OCI-LY7 (cell line): ENCODE measurements around the gene PELO. TPM values are rescaled to one million over a fixed set of nuclear protein-coding genes. Genes with fewer than 3 reads are reported as not detected.

Experiments used
- BruUV-seq: library from RNA; stranded (reverse); fragments of 400-500 nt; replicated peaks from 2 replicates; lab custom pipeline; 2021; lab: Mats Ljungman, UMichigan
- CTCF ChIA-PET: fragments of 300-600 bp; sonication (Branson Sonifier 250); formaldehyde crosslinking; loops from one replicate; lab custom pipeline; 2022; ENCODE audit warnings: antibody characterized with exemption; ENCODE audit not compliant: unreplicated experiment; lab: Charles Lee
- POLR2A ChIA-PET: fragments of 300-600 bp; sonication (Branson Sonifier 250); formaldehyde crosslinking; loops from one replicate; lab custom pipeline; 2022; ENCODE audit warnings: antibody characterized with exemption; lab: Charles Lee
- DNase-seq: peaks from one replicate; pipeline ENCODE4 v3.0.0-alpha.2; 2015; ENCODE audit warnings: low spot score
- H2AFZ ChIP-seq: fragments of 200-600 bp; sonication (generic), shearing (Covaris generic); 2 replicates; pipeline ENCODE4 v1.6.1; 2014; ENCODE audit warnings: mild to moderate bottlenecking, antibody characterized with exemption, low read length, moderate library complexity
- H3K27ac ChIP-seq: fragments of 200-600 bp; sonication (generic); 2 replicates; pipeline ENCODE4 v1.5.1; 2014; ENCODE audit warnings: mixed run types, low read depth, mild to moderate bottlenecking, moderate library complexity, low read length, inconsistent platforms; ENCODE audit not compliant: poor library complexity, severe bottlenecking
- H3K36me3 ChIP-seq: fragments of 200-600 bp; sonication (generic); 2 replicates; pipeline ENCODE4 v1.6.1; 2014; ENCODE audit warnings: mild to moderate bottlenecking, antibody characterized with exemption, low read length, moderate library complexity, mixed read lengths; ENCODE audit not compliant: insufficient read depth
- H3K4me1 ChIP-seq: fragments of 200-600 bp; sonication (generic); 2 replicates; pipeline ENCODE4 v1.5.1; 2014; ENCODE audit warnings: mild to moderate bottlenecking, low read length; ENCODE audit not compliant: insufficient read depth, poor library complexity, severe bottlenecking
- H3K4me2 ChIP-seq: fragments of 200-600 bp; sonication (generic); 2 replicates; pipeline ENCODE4 v1.6.1; 2014; ENCODE audit warnings: mild to moderate bottlenecking, low read length
- H3K4me3 ChIP-seq: fragments of 200-600 bp; sonication (generic); 2 replicates; pipeline ENCODE4 v1.5.1; 2014; ENCODE audit warnings: mild to moderate bottlenecking, low read depth, low read length; ENCODE audit not compliant: poor library complexity, severe bottlenecking
- H3K79me2 ChIP-seq: fragments of 200-600 bp; sonication (generic); 2 replicates; pipeline ENCODE4 v1.6.1; 2016; ENCODE audit warnings: low read depth, mild to moderate bottlenecking, low read length, moderate library complexity, mixed read lengths; ENCODE audit not compliant: insufficient read depth
- H3K9me2 ChIP-seq: fragments of 200-600 bp; sonication (generic); 2 replicates; pipeline ENCODE4 v1.6.1; 2016; ENCODE audit warnings: mild to moderate bottlenecking, low read length, mixed read lengths; ENCODE audit not compliant: insufficient read depth
- H3K9me3 ChIP-seq: fragments of 200-600 bp; sonication (generic); 2 replicates; pipeline ENCODE4 v1.6.1; 2014; ENCODE audit warnings: mild to moderate bottlenecking, mixed run types, low read length, mixed read lengths
- H4K20me1 ChIP-seq: fragments of 200-600 bp; sonication (generic); 2 replicates; pipeline ENCODE4 v1.6.1; 2014; ENCODE audit warnings: mild to moderate bottlenecking, antibody characterized with exemption, low read length, moderate library complexity, mixed read lengths; ENCODE audit not compliant: insufficient read depth
- EZH2phosphoT487 ChIP-seq: fragments of 200-600 bp; sonication (generic); IDR thresholded peaks from 2 replicates; pipeline ENCODE4 v1.6.1; 2018; ENCODE audit warnings: low read depth, borderline replicate concordance, mild to moderate bottlenecking, mixed run types, antibody characterized with exemption, low read length, moderate library complexity, mixed read lengths
- intact Hi-C: fragments of 100-400 bp; cut with micrococcal nuclease; formaldehyde crosslinking; loops from one replicate; pipeline ENCODE4 v1.10.0; 2022; ENCODE audit not compliant: unreplicated experiment
- total RNA-seq, 2 experiments: library from RNA; depleted of rRNA in 1 of 2; stranded (reverse); fragments of >200 nt in 1 of 2; shearing (Covaris generic) in 1 of 2; gene quantifications; 2 replicates each; pipeline ENCODE4 v1.2.3, GENCODE V29; 2014 to 2022
- TF ChIP-seq, protein P1 (sequence below): fragments of 200-600 bp; sonication (generic); conservative IDR thresholded peaks from 2 replicates; pipeline ENCODE4 v1.5.1; 2014; ENCODE audit warnings: mild to moderate bottlenecking, antibody characterized with exemption, low read length, moderate library complexity, mixed read lengths

PELO gene
- total RNA-seq, 2 experiments from 2014 or later, result 10.2 to 13.0 TPM

DNA sequence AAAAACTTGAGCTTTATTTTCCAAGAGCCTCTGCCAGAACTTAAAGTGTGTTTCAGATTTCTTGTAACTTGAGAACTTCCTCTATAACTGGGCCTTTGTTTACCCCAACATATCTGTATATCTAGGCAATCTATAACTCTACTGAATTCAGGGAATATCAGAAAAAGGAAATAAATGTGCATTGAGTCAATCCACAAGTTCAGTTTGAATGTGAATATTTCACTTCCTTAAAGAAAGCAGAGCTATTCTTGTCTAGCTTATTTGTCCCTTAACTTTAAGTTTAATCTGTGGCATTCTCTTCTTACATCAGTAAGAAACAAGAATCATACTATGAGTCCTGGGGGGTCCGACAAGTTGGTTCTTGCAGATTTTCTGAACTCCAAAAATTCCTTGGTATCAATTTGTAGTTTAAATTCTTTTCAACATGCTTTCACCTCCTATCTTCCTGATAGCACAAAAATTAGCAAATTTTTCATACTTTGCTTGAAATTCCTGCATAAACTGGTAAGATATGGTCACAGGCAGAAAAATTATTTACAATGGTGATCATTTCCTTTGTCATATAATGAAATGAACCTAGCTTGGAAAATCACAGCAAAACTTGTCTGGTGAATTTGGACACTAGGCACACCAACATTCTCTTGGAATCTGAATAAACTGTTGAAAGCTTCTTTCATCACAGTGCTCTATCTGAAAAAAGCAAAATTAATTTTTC lies 19.8 kb upstream of the PELO start:
- H3K9me2 ChIP-seq, result no peaks in the 10 kb centered on the region
- H3K27ac ChIP-seq, result no peak overlapping the region
- no peaks in the 10 kb centered on the region for H3K36me3 ChIP-seq
- H3K9me3 ChIP-seq, result no peaks in the 10 kb centered on the region
- no peak for TF ChIP-seq EZH2phosphoT487
- TF ChIP-seq, protein P1, sequence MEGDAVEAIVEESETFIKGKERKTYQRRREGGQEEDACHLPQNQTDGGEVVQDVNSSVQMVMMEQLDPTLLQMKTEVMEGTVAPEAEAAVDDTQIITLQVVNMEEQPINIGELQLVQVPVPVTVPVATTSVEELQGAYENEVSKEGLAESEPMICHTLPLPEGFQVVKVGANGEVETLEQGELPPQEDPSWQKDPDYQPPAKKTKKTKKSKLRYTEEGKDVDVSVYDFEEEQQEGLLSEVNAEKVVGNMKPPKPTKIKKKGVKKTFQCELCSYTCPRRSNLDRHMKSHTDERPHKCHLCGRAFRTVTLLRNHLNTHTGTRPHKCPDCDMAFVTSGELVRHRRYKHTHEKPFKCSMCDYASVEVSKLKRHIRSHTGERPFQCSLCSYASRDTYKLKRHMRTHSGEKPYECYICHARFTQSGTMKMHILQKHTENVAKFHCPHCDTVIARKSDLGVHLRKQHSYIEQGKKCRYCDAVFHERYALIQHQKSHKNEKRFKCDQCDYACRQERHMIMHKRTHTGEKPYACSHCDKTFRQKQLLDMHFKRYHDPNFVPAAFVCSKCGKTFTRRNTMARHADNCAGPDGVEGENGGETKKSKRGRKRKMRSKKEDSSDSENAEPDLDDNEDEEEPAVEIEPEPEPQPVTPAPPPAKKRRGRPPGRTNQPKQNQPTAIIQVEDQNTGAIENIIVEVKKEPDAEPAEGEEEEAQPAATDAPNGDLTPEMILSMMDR, result no peak
- H3K4me3 ChIP-seq, result no peak overlapping the region
- H3K4me2 ChIP-seq, result no peak overlapping the region
- H2AFZ ChIP-seq, result no peak overlapping the region
- ChIA-PET POLR2A (interaction anchor here (0.7 kb wide), 1 partner anchor 40 kb away, joined by 3 read pairs; no protein-coding TSS in a partner anchor), CTCF (no interaction called here)
- no peaks in the 10 kb centered on the region for H4K20me1 ChIP-seq
- no peaks in the 10 kb centered on the region for H3K4me1 ChIP-seq
- no peaks in the 10 kb centered on the region for H3K79me2 ChIP-seq
- intact Hi-C loops, result no loop called here
- no TSS peak for BruUV-seq
- DNase-seq, result no peak

DNA sequence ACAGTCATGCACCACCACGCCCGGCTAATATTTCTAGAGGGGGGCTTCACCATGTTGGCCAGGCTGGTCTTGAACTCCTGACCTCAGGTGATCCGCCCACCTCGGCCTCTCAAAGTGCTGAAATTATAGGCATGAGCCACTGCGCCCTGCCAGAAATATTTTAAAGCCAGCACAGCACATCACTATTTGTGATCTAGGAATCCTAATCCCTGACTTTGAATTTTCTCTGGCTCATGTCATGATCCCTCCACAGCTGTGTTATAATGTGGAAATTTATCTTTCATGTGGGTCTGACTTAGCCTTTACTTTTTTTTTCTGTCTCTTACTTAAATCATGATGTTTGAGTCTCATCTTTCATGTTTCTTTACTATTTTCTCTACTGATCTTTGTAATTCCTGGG lies 18.7 kb upstream of the PELO start:
- Histone ChIP-seq H3K4me1 (no peaks in the 10 kb centered on the region), H3K4me3 (no peak overlapping the region), H4K20me1 (no peaks in the 10 kb centered on the region), H3K27ac (no peak overlapping the region), H3K36me3 (no peaks in the 10 kb centered on the region), H3K9me2 (no peaks in the 10 kb centered on the region), H3K4me2 (no peak overlapping the region), H2AFZ (no peak overlapping the region), H3K79me2 (no peaks in the 10 kb centered on the region), H3K9me3 (no peaks in the 10 kb centered on the region)
- TF ChIP-seq EZH2phosphoT487, result no peak
- TF ChIP-seq, protein P1, result no peak
- intact Hi-C loops, result no loop called here
- no peak for DNase-seq
- no TSS peak for BruUV-seq
- ChIA-PET POLR2A (no interaction called here), CTCF (no interaction called here)

DNA sequence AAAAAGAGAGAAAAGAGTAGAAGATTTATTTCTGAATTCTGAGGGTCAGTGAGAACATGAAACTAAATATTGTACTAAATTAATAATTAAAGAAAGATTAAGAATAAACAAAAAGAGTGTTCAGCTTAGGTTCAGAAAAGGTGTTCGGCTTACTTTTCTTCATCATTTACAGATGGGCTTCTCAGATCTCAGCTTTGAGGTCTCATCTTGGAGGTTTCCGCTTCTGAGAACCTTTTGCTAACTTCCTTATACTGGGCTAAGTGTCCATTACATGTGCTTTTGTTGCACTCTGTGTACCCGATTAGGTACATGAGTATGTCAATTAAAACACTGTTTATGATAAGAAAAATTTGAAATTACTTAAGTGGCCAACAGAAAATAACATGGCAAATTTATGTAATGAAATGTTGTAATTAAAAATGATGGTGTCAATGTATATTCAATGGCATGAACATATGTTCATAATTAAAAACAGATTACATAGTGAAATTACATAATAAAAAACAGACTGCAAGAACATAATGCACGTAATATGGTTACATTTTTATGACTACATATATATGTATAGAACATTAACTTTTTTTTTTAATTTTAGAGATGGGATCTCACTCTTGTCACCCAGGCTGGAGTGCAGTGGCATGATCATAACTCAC lies 17.3 kb upstream of the PELO start:
- ChIA-PET POLR2A (interaction anchor here (0.6 kb wide), 1 partner anchor 190 kb away, joined by 3 read pairs; no protein-coding TSS in a partner anchor), CTCF (no interaction called here)
- Histone ChIP-seq H3K4me2 (no peak overlapping the region), H3K4me1 (no peaks in the 10 kb centered on the region), H3K36me3 (no peaks in the 10 kb centered on the region), H4K20me1 (no peaks in the 10 kb centered on the region), H3K79me2 (no peaks in the 10 kb centered on the region), H2AFZ (no peak overlapping the region; the same call in 1 of the 2 replicates), H3K27ac (no peak overlapping the region), H3K9me2 (no peaks in the 10 kb centered on the region), H3K9me3 (no peaks in the 10 kb centered on the region), H3K4me3 (no peak overlapping the region)
- no TSS peak for BruUV-seq
- TF ChIP-seq EZH2phosphoT487, result no peak
- TF ChIP-seq, protein P1, result no peak
- DNase-seq, result no peak
- intact Hi-C loops, result no loop called here
